ENCODE data around the gene MGLL.

DNA sequence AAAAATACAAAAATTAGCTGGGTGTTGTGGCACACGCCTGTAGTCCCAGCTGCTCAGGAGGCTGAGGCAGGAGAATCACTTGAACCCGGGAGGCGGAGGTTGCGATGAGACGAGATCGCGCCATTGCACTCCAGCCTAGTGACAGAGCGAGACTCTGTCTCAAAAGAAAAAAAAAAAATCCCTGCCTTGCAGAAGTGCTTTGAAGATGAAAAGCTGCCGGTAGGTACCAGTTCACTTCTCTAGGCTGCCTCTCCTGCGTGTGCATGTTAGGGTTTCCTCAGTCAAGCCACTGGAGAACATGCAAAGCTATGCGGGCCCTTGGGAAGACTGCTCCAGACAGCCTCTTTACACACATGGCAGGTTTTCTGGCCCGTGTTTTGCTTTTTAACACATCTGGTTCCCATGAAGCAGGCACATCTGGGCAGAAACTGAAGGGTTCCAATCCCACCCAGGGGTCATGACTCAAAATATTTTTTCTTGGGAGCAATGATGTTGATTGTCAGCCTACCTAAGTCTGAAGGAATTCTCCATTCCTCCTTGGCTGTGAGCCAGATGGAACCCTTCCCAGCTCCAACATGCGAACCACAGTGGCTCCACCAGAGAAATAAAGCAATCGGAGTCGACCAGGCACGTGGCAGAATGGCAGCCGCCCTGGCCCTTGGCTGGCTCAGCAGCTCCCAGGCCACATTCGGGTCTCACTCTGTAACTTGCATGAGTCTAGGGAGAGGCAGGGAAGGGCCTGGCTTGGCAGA is 29.6 kb downstream of the MGLL start:
- TF ChIP-seq ZFX (IDR thresholded peaks at IDR 0.05; ENCODE audit: borderline replicate concordance): no peak
- TF ChIP-seq, protein P1, sequence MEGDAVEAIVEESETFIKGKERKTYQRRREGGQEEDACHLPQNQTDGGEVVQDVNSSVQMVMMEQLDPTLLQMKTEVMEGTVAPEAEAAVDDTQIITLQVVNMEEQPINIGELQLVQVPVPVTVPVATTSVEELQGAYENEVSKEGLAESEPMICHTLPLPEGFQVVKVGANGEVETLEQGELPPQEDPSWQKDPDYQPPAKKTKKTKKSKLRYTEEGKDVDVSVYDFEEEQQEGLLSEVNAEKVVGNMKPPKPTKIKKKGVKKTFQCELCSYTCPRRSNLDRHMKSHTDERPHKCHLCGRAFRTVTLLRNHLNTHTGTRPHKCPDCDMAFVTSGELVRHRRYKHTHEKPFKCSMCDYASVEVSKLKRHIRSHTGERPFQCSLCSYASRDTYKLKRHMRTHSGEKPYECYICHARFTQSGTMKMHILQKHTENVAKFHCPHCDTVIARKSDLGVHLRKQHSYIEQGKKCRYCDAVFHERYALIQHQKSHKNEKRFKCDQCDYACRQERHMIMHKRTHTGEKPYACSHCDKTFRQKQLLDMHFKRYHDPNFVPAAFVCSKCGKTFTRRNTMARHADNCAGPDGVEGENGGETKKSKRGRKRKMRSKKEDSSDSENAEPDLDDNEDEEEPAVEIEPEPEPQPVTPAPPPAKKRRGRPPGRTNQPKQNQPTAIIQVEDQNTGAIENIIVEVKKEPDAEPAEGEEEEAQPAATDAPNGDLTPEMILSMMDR (IDR thresholded peaks at IDR 0.05): no peak

Measured in 22Rv1 (cell line).